Measurements from ENCODE around the gene MAB21L1.

Gene MAB21L1

DNA sequence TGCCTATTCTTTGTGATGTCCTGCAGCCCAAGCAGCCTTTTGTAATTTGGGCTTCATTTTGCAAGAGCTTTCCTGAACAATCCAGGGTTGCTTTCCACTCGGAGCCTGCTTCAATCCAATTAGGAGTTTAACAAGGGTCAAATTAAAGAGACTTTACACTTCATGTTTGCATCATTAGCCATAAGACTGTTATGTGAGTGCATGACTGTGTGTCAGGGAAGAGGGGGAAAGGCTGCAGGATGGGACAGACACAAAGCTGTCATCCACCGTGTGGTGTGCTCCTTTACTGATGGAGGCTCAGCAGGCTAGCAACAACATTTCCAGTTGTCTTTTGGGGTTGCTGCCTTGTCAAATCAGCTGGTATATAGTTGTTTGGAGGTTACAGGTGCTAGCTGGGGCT, 23.7 kb upstream of the MAB21L1 start:
- WGBS (ENCODE audit: extremely low coverage, insufficient coverage, insufficient read length): no CpG with 5 or more reads among the region's 2 CpGs
- no peak overlapping the region for H3K4me3 ChIP-seq (ENCODE audit: low read depth, low read length)
- H2BK5ac ChIP-seq (ENCODE audit: low read depth, low read length, poor library complexity): no peak overlapping the region

DNA sequence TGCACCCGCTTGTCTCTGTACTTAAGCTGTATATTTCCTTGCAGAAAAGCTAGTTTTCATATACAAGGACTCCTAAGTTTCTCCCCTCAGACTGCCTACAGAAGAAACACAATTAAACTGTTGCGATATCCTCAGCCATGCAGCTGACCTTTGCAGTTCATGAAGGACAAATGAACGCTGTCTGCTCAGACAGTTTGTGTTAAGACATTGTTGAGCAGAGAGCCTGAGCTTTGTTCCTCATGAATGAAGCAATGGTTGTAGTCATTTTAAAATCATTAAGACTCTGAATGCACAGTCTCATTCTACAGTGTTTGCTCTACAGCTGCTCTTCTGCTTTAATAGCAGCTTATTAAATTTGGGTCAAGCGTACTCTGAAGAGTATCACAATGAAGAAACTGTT, 23.2 kb upstream of the MAB21L1 start:
- Histone ChIP-seq H3K27me3 (ENCODE audit: insufficient read depth, low read length) (no peaks in the 10 kb centered on the region), H3K4ac (ENCODE audit: low read depth, low read length) (no peak overlapping the region), H3K23ac (ENCODE audit: low read length) (no peak overlapping the region), H3K9ac (ENCODE audit: low read length) (no peak overlapping the region), H3K4me3 (ENCODE audit: low read depth, low read length) (no peak overlapping the region), H3K9me3 (ENCODE audit: insufficient read depth, low read depth, low read length) (no peaks in the 10 kb centered on the region), H3K4me1 (ENCODE audit: control insufficient read depth in 1 of 2, insufficient read depth in 2 of 2, low read length in 2 of 2) (no peaks in the 10 kb centered on the region), H3K4me2 (ENCODE audit: low read length) (no peak overlapping the region), H3K14ac (ENCODE audit: low read length) (no peak overlapping the region), H3K36me3 (ENCODE audit: control insufficient read depth in 1 of 2, insufficient read depth in 2 of 2, low read length in 2 of 2) (no peaks in the 10 kb centered on the region), H3K79me1 (ENCODE audit: low read length) (no peaks in the 10 kb centered on the region), H3K27ac (ENCODE audit: low read depth, low read length) (no peak overlapping the region), H4K12ac (ENCODE audit: low read depth, low read length) (no peak overlapping the region), H2BK5ac (ENCODE audit: low read depth, low read length, poor library complexity) (no peak overlapping the region), H2AFZ (ENCODE audit: insufficient read depth, low read length, poor library complexity) (no peak overlapping the region), H3K18ac (ENCODE audit: low read length) (no peak overlapping the region), H2AK5ac (ENCODE audit: low read length) (no peak overlapping the region), H2BK120ac (ENCODE audit: insufficient read depth, low read length, poor library complexity) (no peak overlapping the region), H3K79me2 (ENCODE audit: control insufficient read depth, insufficient read depth, low read length, poor library complexity) (no peaks in the 10 kb centered on the region), H4K8ac (ENCODE audit: low read depth, low read length) (no peak overlapping the region), H2BK12ac (ENCODE audit: low read length) (no peak overlapping the region), H4K91ac (ENCODE audit: low read depth, low read length) (no peak overlapping the region)
- no peak for DNase-seq
- no CpG with 5 or more reads among the region's 4 CpGs for WGBS (ENCODE audit: extremely low coverage, insufficient coverage, insufficient read length)

More for the DNA sequence above, 23.7 kb upstream of the MAB21L1 start:
- Histone ChIP-seq H4K91ac (ENCODE audit: low read depth, low read length) (no peak overlapping the region), H3K27me3 (ENCODE audit: insufficient read depth, low read length) (no peaks in the 10 kb centered on the region), H3K4me2 (ENCODE audit: low read length) (no peak overlapping the region), H4K8ac (ENCODE audit: low read depth, low read length) (no peak overlapping the region), H3K79me1 (ENCODE audit: low read length) (no peaks in the 10 kb centered on the region), H3K4ac (ENCODE audit: low read depth, low read length) (no peak overlapping the region), H2BK120ac (ENCODE audit: insufficient read depth, low read length, poor library complexity) (no peak overlapping the region), H2AFZ (ENCODE audit: insufficient read depth, low read length, poor library complexity) (no peak overlapping the region), H3K9ac (ENCODE audit: low read length) (no peak overlapping the region), H2BK12ac (ENCODE audit: low read length) (no peak overlapping the region), H3K18ac (ENCODE audit: low read length) (no peak overlapping the region), H3K27ac (ENCODE audit: low read depth, low read length) (no peak overlapping the region), H2AK5ac (ENCODE audit: low read length) (no peak overlapping the region), H3K4me1 (ENCODE audit: control insufficient read depth in 1 of 2, insufficient read depth in 2 of 2, low read length in 2 of 2) (no peaks in the 10 kb centered on the region), H3K79me2 (ENCODE audit: control insufficient read depth, insufficient read depth, low read length, poor library complexity) (no peaks in the 10 kb centered on the region), H4K12ac (ENCODE audit: low read depth, low read length) (no peak overlapping the region), H3K9me3 (ENCODE audit: insufficient read depth, low read depth, low read length) (no peaks in the 10 kb centered on the region), H3K36me3 (ENCODE audit: control insufficient read depth in 1 of 2, insufficient read depth in 2 of 2, low read length in 2 of 2) (no peaks in the 10 kb centered on the region), H3K14ac (ENCODE audit: low read length) (no peak overlapping the region), H3K23ac (ENCODE audit: low read length) (no peak overlapping the region)
- DNase-seq: no peak

DNA sequence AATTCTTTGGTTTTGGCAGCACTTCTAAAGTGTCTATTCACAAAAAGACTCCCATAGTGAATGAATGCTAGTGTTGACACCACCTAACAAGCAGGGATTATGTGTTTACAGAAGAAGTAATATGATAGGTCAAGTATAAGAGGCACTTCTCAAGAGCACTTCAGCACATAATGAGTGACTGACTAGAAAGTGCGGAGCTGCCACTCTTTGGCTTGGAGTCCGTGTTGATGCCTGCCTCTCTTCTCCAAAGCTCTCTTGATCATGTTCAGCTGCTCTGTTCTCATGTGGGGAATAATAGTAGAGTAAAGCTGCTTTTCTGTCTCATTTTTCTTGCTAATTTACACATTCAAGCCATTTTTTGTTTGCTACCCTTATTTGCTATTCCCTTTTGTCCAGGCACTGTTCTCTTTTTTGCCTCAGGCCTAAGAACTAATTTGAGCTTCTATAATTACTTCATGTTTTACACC, 22.7 kb upstream of the MAB21L1 start:
- no peak overlapping the region for H3K9ac ChIP-seq (ENCODE audit: low read length)
- H3K4me2 ChIP-seq (ENCODE audit: low read length): no peak overlapping the region
- no CpG with 5 or more reads among the region's 2 CpGs for WGBS (ENCODE audit: extremely low coverage, insufficient coverage, insufficient read length)
- H2BK12ac ChIP-seq (ENCODE audit: low read length): no peak overlapping the region
- no peak for DNase-seq
- H2AFZ ChIP-seq (ENCODE audit: insufficient read depth, low read length, poor library complexity): no peak overlapping the region
- H2BK120ac ChIP-seq (ENCODE audit: insufficient read depth, low read length, poor library complexity): no peak overlapping the region
- H4K12ac ChIP-seq (ENCODE audit: low read depth, low read length): no peak overlapping the region
- H3K79me2 ChIP-seq (ENCODE audit: control insufficient read depth, insufficient read depth, low read length, poor library complexity): no peaks in the 10 kb centered on the region
- no peak overlapping the region for H2AK5ac ChIP-seq (ENCODE audit: low read length)
- no peak overlapping the region for H3K18ac ChIP-seq (ENCODE audit: low read length)
- no peak overlapping the region for H3K27ac ChIP-seq (ENCODE audit: low read depth, low read length)
- no peaks in the 10 kb centered on the region for H3K4me1 ChIP-seq (ENCODE audit: control insufficient read depth in 1 of 2, insufficient read depth in 2 of 2, low read length in 2 of 2)
- H3K14ac ChIP-seq (ENCODE audit: low read length): no peak overlapping the region
- H3K4ac ChIP-seq (ENCODE audit: low read depth, low read length): no peak overlapping the region
- H3K27me3 ChIP-seq (ENCODE audit: insufficient read depth, low read length): no peaks in the 10 kb centered on the region
- no peaks in the 10 kb centered on the region for H3K36me3 ChIP-seq (ENCODE audit: control insufficient read depth in 1 of 2, insufficient read depth in 2 of 2, low read length in 2 of 2)
- H4K91ac ChIP-seq (ENCODE audit: low read depth, low read length): no peak overlapping the region
- no peak overlapping the region for H3K4me3 ChIP-seq (ENCODE audit: low read depth, low read length)
- no peak overlapping the region for H4K8ac ChIP-seq (ENCODE audit: low read depth, low read length)
- no peak overlapping the region for H3K23ac ChIP-seq (ENCODE audit: low read length)
- H3K79me1 ChIP-seq (ENCODE audit: low read length): no peaks in the 10 kb centered on the region
- H2BK5ac ChIP-seq (ENCODE audit: low read depth, low read length, poor library complexity): no peak overlapping the region
- H3K9me3 ChIP-seq (ENCODE audit: insufficient read depth, low read depth, low read length): no peaks in the 10 kb centered on the region

GRCh38 chr13:35498231-35498630, 21.7 kb upstream of the MAB21L1 start:
- Histone ChIP-seq H3K14ac (ENCODE audit: low read length) (no peak overlapping the region), H3K4me1 (ENCODE audit: control insufficient read depth in 1 of 2, insufficient read depth in 2 of 2, low read length in 2 of 2) (no peaks in the 10 kb centered on the region), H2AK5ac (ENCODE audit: low read length) (no peak overlapping the region), H3K36me3 (ENCODE audit: control insufficient read depth in 1 of 2, insufficient read depth in 2 of 2, low read length in 2 of 2) (no peaks in the 10 kb centered on the region), H3K18ac (ENCODE audit: low read length) (no peak overlapping the region), H2BK120ac (ENCODE audit: insufficient read depth, low read length, poor library complexity) (no peak overlapping the region), H4K91ac (ENCODE audit: low read depth, low read length) (no peak overlapping the region), H3K23ac (ENCODE audit: low read length) (no peak overlapping the region), H3K4ac (ENCODE audit: low read depth, low read length) (no peak overlapping the region), H2AFZ (ENCODE audit: insufficient read depth, low read length, poor library complexity) (no peak overlapping the region), H4K12ac (ENCODE audit: low read depth, low read length) (no peak overlapping the region), H3K79me2 (ENCODE audit: control insufficient read depth, insufficient read depth, low read length, poor library complexity) (no peaks in the 10 kb centered on the region), H3K27ac (ENCODE audit: low read depth, low read length) (no peak overlapping the region), H3K9me3 (ENCODE audit: insufficient read depth, low read depth, low read length) (no peaks in the 10 kb centered on the region), H3K4me2 (ENCODE audit: low read length) (no peak overlapping the region), H3K79me1 (ENCODE audit: low read length) (no peaks in the 10 kb centered on the region), H2BK12ac (ENCODE audit: low read length) (no peak overlapping the region), H2BK5ac (ENCODE audit: low read depth, low read length, poor library complexity) (no peak overlapping the region), H3K4me3 (ENCODE audit: low read depth, low read length) (no peak overlapping the region), H3K9ac (ENCODE audit: low read length) (no peak overlapping the region), H4K8ac (ENCODE audit: low read depth, low read length) (no peak overlapping the region), H3K27me3 (ENCODE audit: insufficient read depth, low read length) (no peaks in the 10 kb centered on the region)
- no peak for DNase-seq
